Measurements from ENCODE around the gene BCAS3.

BCAS3 gene

GRCh38 chr17:60947100-60947499 is 269.4 kb downstream of the BCAS3 start:
- no peak overlapping the region for H3K27ac ChIP-seq
- TF ChIP-seq CTCF (conservative IDR thresholded peaks at IDR 0.05) = no peak
- TF ChIP-seq ZFX (IDR thresholded peaks at IDR 0.05) = no peak

GRCh38 chr17:60947543-60947942 is 269.9 kb downstream of the BCAS3 start:
- no peak for TF ChIP-seq CTCF (conservative IDR thresholded peaks at IDR 0.05)
- no peak for TF ChIP-seq ZFX (IDR thresholded peaks at IDR 0.05)
- no peak overlapping the region for H3K27ac ChIP-seq

GRCh38 chr17:60952747-60953146 is 275.1 kb downstream of the BCAS3 start:
- TF ChIP-seq CTCF (conservative IDR thresholded peaks at IDR 0.05) = no peak
- H3K27ac ChIP-seq = no peak overlapping the region

- TF ChIP-seq CTCF (conservative IDR thresholded peaks at IDR 0.05) = no peak
- TF ChIP-seq ZFX (IDR thresholded peaks at IDR 0.05) = no peak
- no peak overlapping the region for H3K27ac ChIP-seq
Measured at GRCh38 chr17:60959011-60959410, 281.4 kb downstream of the BCAS3 start.

GRCh38 chr17:60959696-60960095 is 282.0 kb downstream of the BCAS3 start:
- no peak for TF ChIP-seq ZFX (IDR thresholded peaks at IDR 0.05)
- no peak for TF ChIP-seq CTCF (conservative IDR thresholded peaks at IDR 0.05)
- no peak overlapping the region for H3K27ac ChIP-seq

- no peak overlapping the region for H3K27ac ChIP-seq
- TF ChIP-seq ZFX (IDR thresholded peaks at IDR 0.05) (no peak), CTCF (conservative IDR thresholded peaks at IDR 0.05) (no peak)
Measured at GRCh38 chr17:60960398-60961065, 282.9 kb downstream of the BCAS3 start.

GRCh38 chr17:60964160-60964559 is 286.5 kb downstream of the BCAS3 start:
- no peak for TF ChIP-seq ZFX (IDR thresholded peaks at IDR 0.05)
- TF ChIP-seq CTCF (conservative IDR thresholded peaks at IDR 0.05) = no peak
- H3K27ac ChIP-seq = no peak overlapping the region

Data from C4-2B (cell line).